HepG2 (cell line): ENCODE results near the gene C1QL2. TPM values are rescaled to one million over a fixed set of nuclear protein-coding genes. Genes with fewer than 3 reads are reported as not detected.

Experiments
- BRD4 ChIP-seq: sonication (generic); formaldehyde crosslinking; IDR thresholded peaks from 2 replicates; pipeline ENCODE4 v1.4.0; 2020; ENCODE audit warnings: missing genetic modification reagents
- CAMTA2 ChIP-seq: sonication (generic); formaldehyde crosslinking; IDR thresholded peaks from 2 replicates; pipeline ENCODE4 v1.4.0; 2020; ENCODE audit warnings: mild to moderate bottlenecking, missing genetic modification reagents, borderline replicate concordance
- DPF2 ChIP-seq: sonication (generic); formaldehyde crosslinking; IDR thresholded peaks from 2 replicates; pipeline ENCODE4 v1.4.0; 2020; ENCODE audit warnings: mild to moderate bottlenecking, low read depth, missing genetic modification reagents, borderline replicate concordance
- HNRNPLL ChIP-seq: fragments of 200-400 bp; formaldehyde crosslinking; IDR thresholded peaks from 2 replicates; pipeline ENCODE4 v1.6.1; 2017; ENCODE audit warnings: mild to moderate bottlenecking, low read depth, low read length; ENCODE audit not compliant: poor library complexity, severe bottlenecking
- JUN ChIP-seq: sonication (generic); formaldehyde crosslinking; IDR thresholded peaks from 2 replicates; pipeline ENCODE4 v1.4.0; 2020; ENCODE audit warnings: mild to moderate bottlenecking, missing genetic modification reagents
- NAIF1 ChIP-seq: sonication (generic); formaldehyde crosslinking; IDR thresholded peaks from 2 replicates; pipeline ENCODE4 v1.5.0; 2020; ENCODE audit warnings: mild to moderate bottlenecking, missing genetic modification reagents, borderline replicate concordance
- NFIB ChIP-seq: sonication (generic); formaldehyde crosslinking; IDR thresholded peaks from 2 replicates; pipeline ENCODE4 v1.9.0; 2021; ENCODE audit warnings: missing genetic modification reagents, mild to moderate bottlenecking, borderline replicate concordance
- RFX5 ChIP-seq: IDR thresholded peaks from 2 replicates; pipeline ENCODE4 v1.6.1; 2011; ENCODE audit warnings: low read depth, low read length, improper control_type of control experiment
- TBX2 ChIP-seq: sonication (generic); formaldehyde crosslinking; IDR thresholded peaks from 2 replicates; pipeline ENCODE4 v1.5.0; 2020; ENCODE audit warnings: missing genetic modification reagents, mild to moderate bottlenecking, borderline replicate concordance
- TRIM24 ChIP-seq: sonication (generic); formaldehyde crosslinking; IDR thresholded peaks from 2 replicates; pipeline ENCODE4 v1.8.0; 2022; ENCODE audit warnings: mild to moderate bottlenecking, missing genetic modification reagents
- ZGPAT ChIP-seq: IDR thresholded peaks from 2 replicates; pipeline ENCODE4 v1.6.1; 2016; ENCODE audit warnings: mild to moderate bottlenecking
- ZNF253 ChIP-seq: sonication (generic); formaldehyde crosslinking; IDR thresholded peaks from 2 replicates; pipeline ENCODE4 v1.8.0; 2022; ENCODE audit warnings: mild to moderate bottlenecking, missing genetic modification reagents, borderline replicate concordance
- ZNF354B ChIP-seq: sonication (generic); formaldehyde crosslinking; IDR thresholded peaks from 2 replicates; pipeline ENCODE4 v1.8.0; 2022; ENCODE audit warnings: mild to moderate bottlenecking, missing genetic modification reagents
- ZNF615 ChIP-seq: sonication (generic); formaldehyde crosslinking; IDR thresholded peaks from 2 replicates; pipeline ENCODE4 v1.5.0; 2020; ENCODE audit warnings: mild to moderate bottlenecking, missing genetic modification reagents, borderline replicate concordance
- ZSCAN22 ChIP-seq: sonication (generic); formaldehyde crosslinking; IDR thresholded peaks from 2 replicates; pipeline ENCODE4 v1.4.0; 2020; ENCODE audit warnings: mild to moderate bottlenecking, missing genetic modification reagents
- ZSCAN30 ChIP-seq: sonication (generic); formaldehyde crosslinking; IDR thresholded peaks from 2 replicates; pipeline ENCODE4 v1.5.0; 2020; ENCODE audit warnings: mild to moderate bottlenecking, missing genetic modification reagents
- polyA plus RNA-seq, 8 experiments: library from polyadenylated mRNA; depleted of rRNA in 3 of 8; stranded (reverse) in 7 of 8; unstranded in 1 of 8; fragments of >200 nt; fragmentation: Illumina TruSeq in 4 of 8; extraction: Trizol in 4 of 8; gene quantifications; 2 replicates each; pipeline versions ENCODE4 v1.2.1 to v1.2.3, GENCODE V29; 2011 to 2016; ENCODE audit warnings: low read depth in 4 of 8, missing spikeins in 1 of 8, mixed read lengths in 1 of 8; ENCODE audit not compliant: insufficient read depth in 1 of 8
- total RNA-seq, 5 experiments: library from RNA; depleted of rRNA; stranded (reverse); fragments of >200 nt; fragmentation: Illumina TruSeq; extraction: Trizol; gene quantifications; 2 replicates each; pipeline ENCODE4 v1.2.3, GENCODE V29; 2016; ENCODE audit warnings: low read depth in 1 of 5
- TF ChIP-seq, protein P1 (sequence below): sonication (generic); formaldehyde crosslinking; IDR thresholded peaks from 2 replicates; pipeline ENCODE4 v1.4.0; 2020; ENCODE audit warnings: missing genetic modification reagents
- TF ChIP-seq, protein P2 (sequence below): fragments of 450-650 bp; IDR thresholded peaks from 2 replicates; pipeline ENCODE4 v1.6.1; 2017

C1QL2 gene
- total and polyA plus RNA-seq, 2 of the 13 experiments (the other 11 are each of a cell fraction or from before 2014, with no cell fraction given) = not detected

GRCh38 chr2:119106301-119106897, 52.2 kb downstream of the C1QL2 start (continued):
- TF ChIP-seq, protein P1, sequence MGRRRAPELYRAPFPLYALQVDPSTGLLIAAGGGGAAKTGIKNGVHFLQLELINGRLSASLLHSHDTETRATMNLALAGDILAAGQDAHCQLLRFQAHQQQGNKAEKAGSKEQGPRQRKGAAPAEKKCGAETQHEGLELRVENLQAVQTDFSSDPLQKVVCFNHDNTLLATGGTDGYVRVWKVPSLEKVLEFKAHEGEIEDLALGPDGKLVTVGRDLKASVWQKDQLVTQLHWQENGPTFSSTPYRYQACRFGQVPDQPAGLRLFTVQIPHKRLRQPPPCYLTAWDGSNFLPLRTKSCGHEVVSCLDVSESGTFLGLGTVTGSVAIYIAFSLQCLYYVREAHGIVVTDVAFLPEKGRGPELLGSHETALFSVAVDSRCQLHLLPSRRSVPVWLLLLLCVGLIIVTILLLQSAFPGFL (CRISPR knock-in tag) = no peak
- TF ChIP-seq TRIM24 = no peak
- no peak for TF ChIP-seq HNRNPLL
- no peak for TF ChIP-seq ZNF253 (CRISPR knock-in tag)
- TF ChIP-seq DPF2 (CRISPR knock-in tag) = no peak
- no peak for TF ChIP-seq BRD4
- no peak for TF ChIP-seq CAMTA2 (CRISPR knock-in tag)
- no peak for TF ChIP-seq NAIF1 (CRISPR knock-in tag)
- TF ChIP-seq JUN (CRISPR knock-in tag) = no peak
- no peak for TF ChIP-seq TBX2 (CRISPR knock-in tag)
- no peak for TF ChIP-seq NFIB
- TF ChIP-seq ZNF354B (CRISPR knock-in tag) = no peak
- no peak for TF ChIP-seq ZNF615 (CRISPR knock-in tag)
- no peak for TF ChIP-seq ZGPAT (CRISPR knock-in tag)
- TF ChIP-seq ZSCAN30 (CRISPR knock-in tag) = no peak
- no peak for TF ChIP-seq ZSCAN22 (CRISPR knock-in tag)
- TF ChIP-seq, protein P2, sequence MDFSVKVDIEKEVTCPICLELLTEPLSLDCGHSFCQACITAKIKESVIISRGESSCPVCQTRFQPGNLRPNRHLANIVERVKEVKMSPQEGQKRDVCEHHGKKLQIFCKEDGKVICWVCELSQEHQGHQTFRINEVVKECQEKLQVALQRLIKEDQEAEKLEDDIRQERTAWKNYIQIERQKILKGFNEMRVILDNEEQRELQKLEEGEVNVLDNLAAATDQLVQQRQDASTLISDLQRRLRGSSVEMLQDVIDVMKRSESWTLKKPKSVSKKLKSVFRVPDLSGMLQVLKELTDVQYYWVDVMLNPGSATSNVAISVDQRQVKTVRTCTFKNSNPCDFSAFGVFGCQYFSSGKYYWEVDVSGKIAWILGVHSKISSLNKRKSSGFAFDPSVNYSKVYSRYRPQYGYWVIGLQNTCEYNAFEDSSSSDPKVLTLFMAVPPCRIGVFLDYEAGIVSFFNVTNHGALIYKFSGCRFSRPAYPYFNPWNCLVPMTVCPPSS = no peak
- no peak for TF ChIP-seq RFX5
